Measurements from ENCODE around the gene ADCY5.

Gene ADCY5

GRCh38 chr3:123419181-123419849 is 29.6 kb downstream of the ADCY5 start:
- Mint-ChIP-seq H3K4me3 (no peak overlapping the region), H3K9me3 (no peaks in the 10 kb centered on the region), H3K27me3 (peaks cover 0 to 29% of the 10 kb centered on the region in 2 donors), H3K4me1 (ENCODE audit: low read depth in 2 of 2) (peaks cover 8 to 10% of the 10 kb centered on the region in 2 donors), H3K36me3 (ENCODE audit: insufficient read depth) (no peaks in the 10 kb centered on the region), H3K27ac (no peak overlapping the region)
- DNase-seq, result no peak
- ATAC-seq (replicated peaks), result no peak

GRCh38 chr3:123416647-123417046 is 32.2 kb downstream of the ADCY5 start:
- no peak overlapping the region for H3K27ac Mint-ChIP-seq
- peaks cover 3 to 4% of the 10 kb centered on the region in 2 donors for H3K4me1 Mint-ChIP-seq (ENCODE audit: low read depth in 2 of 2)
- H3K27me3 Mint-ChIP-seq, result peaks cover 11 to 56% of the 10 kb centered on the region in 2 donors
- no peak overlapping the region for H3K4me3 Mint-ChIP-seq
- DNase-seq (no peak), ATAC-seq (replicated peaks) (no peak)
- no peaks in the 10 kb centered on the region for H3K36me3 Mint-ChIP-seq (ENCODE audit: insufficient read depth)
- no peaks in the 10 kb centered on the region for H3K9me3 Mint-ChIP-seq

GRCh38 chr3:123416173-123416572 is 32.7 kb downstream of the ADCY5 start:
- no peaks in the 10 kb centered on the region for H3K36me3 Mint-ChIP-seq (ENCODE audit: insufficient read depth)
- H3K4me1 Mint-ChIP-seq (ENCODE audit: low read depth in 2 of 2), result no peaks in the 10 kb centered on the region
- DNase-seq, result no peak
- peaks cover 11 to 60% of the 10 kb centered on the region in 2 donors for H3K27me3 Mint-ChIP-seq
- no peak overlapping the region for H3K27ac Mint-ChIP-seq
- no peak for ATAC-seq (replicated peaks)
- H3K9me3 Mint-ChIP-seq, result no peaks in the 10 kb centered on the region
- no peak overlapping the region for H3K4me3 Mint-ChIP-seq

GRCh38 chr3:123414973-123415775 is 33.7 kb downstream of the ADCY5 start:
- H3K4me3 Mint-ChIP-seq, result no peak overlapping the region
- H3K4me1 Mint-ChIP-seq (ENCODE audit: low read depth in 2 of 2), result no peaks in the 10 kb centered on the region
- H3K36me3 Mint-ChIP-seq (ENCODE audit: insufficient read depth), result no peaks in the 10 kb centered on the region
- H3K27ac Mint-ChIP-seq, result no peak overlapping the region
- no peaks in the 10 kb centered on the region for H3K9me3 Mint-ChIP-seq
- ATAC-seq (replicated peaks), result no peak
- H3K27me3 Mint-ChIP-seq, result peaks cover 14 to 70% of the 10 kb centered on the region in 2 donors
- no peak for DNase-seq

GRCh38 chr3:123412811-123413604 is 35.9 kb downstream of the ADCY5 start:
- no peak overlapping the region for H3K4me3 Mint-ChIP-seq
- ATAC-seq (replicated peaks), result no peak

GRCh38 chr3:123412076-123412475 is 36.8 kb downstream of the ADCY5 start:
- Mint-ChIP-seq H3K9me3 (no peaks in the 10 kb centered on the region), H3K27me3 (peaks cover 19 to 61% of the 10 kb centered on the region in 2 donors), H3K4me3 (no peak overlapping the region), H3K36me3 (ENCODE audit: insufficient read depth) (no peaks in the 10 kb centered on the region), H3K27ac (no peak overlapping the region), H3K4me1 (ENCODE audit: low read depth in 2 of 2) (no peaks in the 10 kb centered on the region)
- ATAC-seq (replicated peaks) (no peak), DNase-seq (no peak)

More at GRCh38 chr3:123412811-123413604, 35.9 kb downstream of the ADCY5 start:
- H3K27ac Mint-ChIP-seq, result no peak overlapping the region
- DNase-seq, result no peak
- H3K36me3 Mint-ChIP-seq (ENCODE audit: insufficient read depth), result no peaks in the 10 kb centered on the region
- no peaks in the 10 kb centered on the region for H3K4me1 Mint-ChIP-seq (ENCODE audit: low read depth in 2 of 2)
- H3K27me3 Mint-ChIP-seq, result peaks cover 16 to 57% of the 10 kb centered on the region in 2 donors
- no peaks in the 10 kb centered on the region for H3K9me3 Mint-ChIP-seq

GRCh38 chr3:123411340-123412040 is 37.4 kb downstream of the ADCY5 start:
- DNase-seq (no peak), ATAC-seq (replicated peaks) (no peak)
- Mint-ChIP-seq H3K36me3 (ENCODE audit: insufficient read depth) (no peaks in the 10 kb centered on the region), H3K27me3 (peaks cover 22 to 65% of the 10 kb centered on the region in 2 donors), H3K27ac (no peak overlapping the region), H3K9me3 (no peaks in the 10 kb centered on the region), H3K4me3 (no peak overlapping the region), H3K4me1 (ENCODE audit: low read depth in 2 of 2) (no peaks in the 10 kb centered on the region)

- Mint-ChIP-seq H3K4me1 (ENCODE audit: low read depth in 2 of 2) (no peaks in the 10 kb centered on the region), H3K27me3 (peaks cover 22 to 65% of the 10 kb centered on the region in 2 donors), H3K9me3 (no peaks in the 10 kb centered on the region), H3K27ac (no peak overlapping the region), H3K4me3 (no peak overlapping the region), H3K36me3 (ENCODE audit: insufficient read depth) (no peaks in the 10 kb centered on the region)
- DNase-seq, result no peak
- ATAC-seq (replicated peaks), result no peak
Observed at GRCh38 chr3:123410149-123410515, 38.8 kb downstream of the ADCY5 start.

- no peak overlapping the region for H3K4me3 Mint-ChIP-seq
- no peaks in the 10 kb centered on the region for H3K9me3 Mint-ChIP-seq
- H3K4me1 Mint-ChIP-seq (ENCODE audit: low read depth in 2 of 2), result no peaks in the 10 kb centered on the region
- H3K27me3 Mint-ChIP-seq, result peaks cover 22 to 60% of the 10 kb centered on the region in 2 donors
- H3K27ac Mint-ChIP-seq, result no peak overlapping the region
- no peak for ATAC-seq (replicated peaks)
- no peak for DNase-seq
- H3K36me3 Mint-ChIP-seq (ENCODE audit: insufficient read depth), result no peaks in the 10 kb centered on the region
Observed at GRCh38 chr3:123409443-123410148, 39.3 kb downstream of the ADCY5 start.

- H3K4me3 Mint-ChIP-seq, result no peak overlapping the region
- DNase-seq (no peak), ATAC-seq (replicated peaks) (no peak)
- no peaks in the 10 kb centered on the region for H3K36me3 Mint-ChIP-seq (ENCODE audit: insufficient read depth)
- H3K27ac Mint-ChIP-seq, result no peak overlapping the region
- H3K4me1 Mint-ChIP-seq (ENCODE audit: low read depth in 2 of 2), result no peaks in the 10 kb centered on the region
- peaks cover 10 to 40% of the 10 kb centered on the region in 2 donors for H3K27me3 Mint-ChIP-seq
- H3K9me3 Mint-ChIP-seq, result no peaks in the 10 kb centered on the region
Observed at GRCh38 chr3:123406598-123406997, 42.3 kb downstream of the ADCY5 start.

GRCh38 chr3:123405936-123406510 is 42.9 kb downstream of the ADCY5 start:
- Mint-ChIP-seq H3K4me3 (no peak overlapping the region), H3K27ac (no peak overlapping the region), H3K4me1 (ENCODE audit: low read depth in 2 of 2) (no peaks in the 10 kb centered on the region), H3K27me3 (peaks cover 10 to 40% of the 10 kb centered on the region in 2 donors), H3K9me3 (no peaks in the 10 kb centered on the region), H3K36me3 (ENCODE audit: insufficient read depth) (no peaks in the 10 kb centered on the region)
- ATAC-seq (replicated peaks), result no peak
- DNase-seq, result no peak

- DNase-seq (no peak), ATAC-seq (replicated peaks) (no peak)
- Mint-ChIP-seq H3K4me1 (ENCODE audit: low read depth in 2 of 2) (no peaks in the 10 kb centered on the region), H3K27ac (no peak overlapping the region), H3K4me3 (no peak overlapping the region), H3K36me3 (ENCODE audit: insufficient read depth) (no peaks in the 10 kb centered on the region), H3K9me3 (no peaks in the 10 kb centered on the region), H3K27me3 (peaks cover 6 to 31% of the 10 kb centered on the region in 2 donors)
Observed at GRCh38 chr3:123405021-123405420, 43.9 kb downstream of the ADCY5 start.

Data from effector memory CD8-positive, alpha-beta T cell (primary cell).